Retinal pigment epithelial cell (primary cell): Measurements from ENCODE around the gene TCERG1L.

Experiments
- DNase-seq: peaks from one replicate; pipeline ENCODE4 v3.0.0-alpha.2; 2010; ENCODE audit warnings: low read depth
- H3K4me3 ChIP-seq: 2 replicates; pipeline ENCODE4 v1.5.1; 2011; ENCODE audit warnings: mild to moderate bottlenecking, low read length, control low read depth, moderate library complexity
- CTCF ChIP-seq: conservative IDR thresholded peaks from 2 replicates; pipeline ENCODE4 v1.5.1; 2011; ENCODE audit warnings: low read depth, low read length, control low read depth, inconsistent platforms

TCERG1L gene

GRCh38 chr10:131055437-131055836 lies 256.1 kb downstream of the TCERG1L start:
- no peak for DNase-seq
- no peak for TF ChIP-seq CTCF
- H3K4me3 ChIP-seq, result no peak overlapping the region

GRCh38 chr10:131053192-131053591 lies 258.3 kb downstream of the TCERG1L start:
- DNase-seq, result no peak
- no peak overlapping the region for H3K4me3 ChIP-seq
- no peak for TF ChIP-seq CTCF

- no peak overlapping the region for H3K4me3 ChIP-seq
- no peak for DNase-seq
- no peak for TF ChIP-seq CTCF
These were observed 261.3 kb downstream of the TCERG1L start for GRCh38 chr10:131050162-131050766.

GRCh38 chr10:131049016-131049415 lies 262.5 kb downstream of the TCERG1L start:
- no peak overlapping the region for H3K4me3 ChIP-seq
- no peak for TF ChIP-seq CTCF
- DNase-seq, result no peak

- H3K4me3 ChIP-seq, result no peak overlapping the region
- no peak for DNase-seq
- no peak for TF ChIP-seq CTCF
These were observed 262.9 kb downstream of the TCERG1L start for GRCh38 chr10:131048606-131049005.

- DNase-seq, result no peak
- no peak overlapping the region for H3K4me3 ChIP-seq
- TF ChIP-seq CTCF, result no peak
These were observed 264.0 kb downstream of the TCERG1L start for GRCh38 chr10:131047501-131047900.

GRCh38 chr10:131046194-131046593 lies 265.3 kb downstream of the TCERG1L start:
- no peak for DNase-seq
- no peak for TF ChIP-seq CTCF
- H3K4me3 ChIP-seq, result no peak overlapping the region
